ENCODE data around the gene MYO1D. TPM values are rescaled to one million over a fixed set of nuclear protein-coding genes. Genes with fewer than 3 reads are reported as not detected.
A peak's percentile ranks its signal among the peaks of the same experiment; 100 is the strongest.

Gene MYO1D
- total RNA-seq, 4 donors from 2014 or later: 60.4 to 89.0 (median 82.5) TPM

- DNase-seq (ENCODE audit: low spot score in 2 of 2): peak; percentile 83 to 98
- TF ChIP-seq CTCF (IDR thresholded peaks at IDR 0.05) (peak in 1 of 3 donors; percentile 66), POLR2A (IDR thresholded peaks at IDR 0.05) (no peak)
- intact Hi-C loops (cut with DNase I; ENCODE audit: low total_unique reads): no loop called here
- no peak overlapping the region for H3K4me3 ChIP-seq (ENCODE audit: low read depth, poor library complexity, severe bottlenecking)
- 0 to 1% methylated on average over 19 to 30 of the region's 44 CpGs for WGBS, 2 donors
These were observed 340 bp upstream of the MYO1D start for GRCh38 chr17:32877164-32877764.

DNA sequence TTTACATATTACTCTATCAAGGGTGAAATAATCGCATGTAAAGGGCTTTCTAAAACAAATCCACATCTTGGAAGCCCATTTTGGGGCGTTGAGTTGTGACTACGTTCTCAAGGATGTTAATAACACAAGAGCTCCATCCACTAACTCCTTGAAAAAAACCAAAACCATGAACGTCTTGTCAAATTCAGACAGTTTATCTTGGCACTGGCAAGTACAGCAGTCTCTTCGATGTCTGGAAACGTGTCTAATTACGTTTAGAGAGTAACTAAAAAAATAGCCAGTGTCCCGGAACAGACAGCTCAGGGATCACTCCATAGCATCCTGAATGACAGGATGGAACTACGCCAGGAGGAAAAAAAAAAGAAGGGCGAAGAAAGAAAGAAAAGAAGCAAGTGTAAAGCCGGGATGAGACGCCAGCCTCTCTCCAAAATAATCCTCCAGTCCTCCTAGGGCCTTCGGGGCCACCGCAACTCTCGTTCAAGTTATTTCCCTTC is 954 bp downstream of the MYO1D start:
- TF ChIP-seq CTCF (IDR thresholded peaks at IDR 0.05) (no peak), POLR2A (IDR thresholded peaks at IDR 0.05) (no peak)
- peak overlapping the region; percentile 100 for H3K4me3 ChIP-seq (ENCODE audit: low read depth, poor library complexity, severe bottlenecking)
- DNase-seq (ENCODE audit: low spot score in 2 of 2): no peak
- intact Hi-C loops (cut with DNase I; ENCODE audit: low total_unique reads): no loop called here
- 2 to 3% methylated on average over 15 of the region's 15 CpGs for WGBS, 2 donors

- 60 to 61% methylated on average over 2 of the region's 2 CpGs for WGBS, 2 donors
- DNase-seq (ENCODE audit: low spot score in 2 of 2): no peak
- no peak for TF ChIP-seq CTCF (IDR thresholded peaks at IDR 0.05)
- no peak for TF ChIP-seq POLR2A (IDR thresholded peaks at IDR 0.05)
- intact Hi-C loops (cut with DNase I; ENCODE audit: low total_unique reads): no loop called here
- no peak overlapping the region for H3K4me3 ChIP-seq (ENCODE audit: low read depth, poor library complexity, severe bottlenecking)
These were observed 1.6 kb downstream of the MYO1D start for GRCh38 chr17:32875230-32875917.

GRCh38 chr17:32873114-32873513 is 3.8 kb downstream of the MYO1D start:
- 82 to 95% methylated on average over 1 of the region's 1 CpG for WGBS, 2 donors
- intact Hi-C loops (cut with DNase I; ENCODE audit: low total_unique reads): no loop called here
- DNase-seq (ENCODE audit: low spot score in 2 of 2): no peak
- TF ChIP-seq CTCF (IDR thresholded peaks at IDR 0.05) (no peak), POLR2A (IDR thresholded peaks at IDR 0.05) (no peak)
- H3K4me3 ChIP-seq (ENCODE audit: low read depth, poor library complexity, severe bottlenecking): no peak overlapping the region

DNA sequence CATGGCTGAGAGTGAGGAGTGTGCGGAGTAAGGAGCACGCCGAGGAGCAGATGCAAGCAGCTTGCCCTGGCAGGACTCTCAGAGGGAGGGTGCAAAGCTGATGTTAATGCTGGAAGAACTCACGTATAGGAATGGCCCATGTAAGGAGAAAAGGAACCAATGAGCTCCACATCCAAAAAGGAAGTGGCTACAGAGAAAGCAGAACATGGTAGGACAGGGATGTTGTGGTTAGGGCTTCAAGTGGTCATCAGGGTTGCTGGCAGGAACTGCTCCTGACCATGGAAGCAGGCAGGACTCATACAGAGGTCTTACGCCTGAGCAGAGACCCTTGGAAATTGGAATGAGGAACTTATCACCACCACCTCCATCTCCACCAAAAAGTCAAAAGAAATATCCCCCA is 5.2 kb downstream of the MYO1D start:
- DNase-seq (ENCODE audit: low spot score in 2 of 2): peak in 1 of 2 donors; percentile 18
- TF ChIP-seq CTCF (IDR thresholded peaks at IDR 0.05) (no peak), POLR2A (IDR thresholded peaks at IDR 0.05) (no peak)
- H3K4me3 ChIP-seq (ENCODE audit: low read depth, poor library complexity, severe bottlenecking): no peak overlapping the region
- WGBS, 2 donors: 67 to 76% methylated on average over 5 of the region's 5 CpGs
- intact Hi-C loops (cut with DNase I; ENCODE audit: low total_unique reads): no loop called here
